Caco-2 (cell line): ENCODE results near the gene FLOT1. TPM values are rescaled to one million over a fixed set of nuclear protein-coding genes. Genes with fewer than 3 reads are reported as not detected.

Experiments
- BruUV-seq: library from RNA; stranded (reverse); fragments of 400-500 nt; replicated peaks from 2 replicates; lab custom pipeline; 2021; lab: Mats Ljungman, UMichigan
- CTCF ChIA-PET: fragments of 300-600 bp; sonication (Branson Sonifier 250); formaldehyde crosslinking; loops from one replicate; lab custom pipeline; 2022; ENCODE audit warnings: antibody characterized with exemption; lab: Charles Lee
- POLR2A ChIA-PET: fragments of 300-600 bp; sonication (Branson Sonifier 250); formaldehyde crosslinking; loops from one replicate; lab custom pipeline; 2022; ENCODE audit warnings: antibody characterized with exemption; lab: Charles Lee
- DNase-seq, 2 experiments: peaks; one replicate each; pipeline versions ENCODE4 v3.0.0 to v3.0.0-alpha.2; 2020 to 2022
- H3K27me3 ChIP-seq: replicated peaks from 2 replicates; pipeline ENCODE4 v1.6.0; 2011; ENCODE audit warnings: low read length; ENCODE audit not compliant: control insufficient read depth, insufficient read depth
- H3K36me3 ChIP-seq: 2 replicates; pipeline ENCODE4 v1.5.1; 2011; ENCODE audit warnings: low read length; ENCODE audit not compliant: control insufficient read depth, insufficient read depth
- H3K4me1 ChIP-seq: fragments of 250-450 bp; sonication (Bioruptor Pico); 2 replicates; pipeline ENCODE4 v1.5.1; 2020; ENCODE audit warnings: mild to moderate bottlenecking
- H3K4me3 ChIP-seq: 2 replicates; pipeline ENCODE4 v1.5.1; 2011; ENCODE audit warnings: low read depth, mild to moderate bottlenecking, control low read depth, low read length
- H3K9me3 ChIP-seq: fragments of 250-450 bp; sonication (Bioruptor Pico); 2 replicates; pipeline ENCODE4 v1.5.1; 2020; ENCODE audit warnings: mild to moderate bottlenecking, moderate library complexity
- H3K27ac Mint-ChIP-seq: one replicate; pipeline ENCODE4 v1.8.0; 2022; ENCODE audit warnings: mixed read lengths; ENCODE audit not compliant: unreplicated experiment
- H3K27me3 Mint-ChIP-seq: one replicate; pipeline ENCODE4 v1.8.0; 2022; ENCODE audit warnings: mixed read lengths; ENCODE audit not compliant: insufficient read depth, unreplicated experiment
- H3K36me3 Mint-ChIP-seq: one replicate; pipeline ENCODE4 v1.8.0; 2022; ENCODE audit warnings: mild to moderate bottlenecking, mixed read lengths; ENCODE audit not compliant: insufficient read depth, unreplicated experiment
- H3K4me1 Mint-ChIP-seq: one replicate; pipeline ENCODE4 v1.8.0; 2022; ENCODE audit warnings: low read depth, mixed read lengths; ENCODE audit not compliant: unreplicated experiment
- H3K4me3 Mint-ChIP-seq: one replicate; pipeline ENCODE4 v1.8.0; 2022; ENCODE audit warnings: mild to moderate bottlenecking, moderate library complexity, mixed read lengths; ENCODE audit not compliant: unreplicated experiment
- H3K9me3 Mint-ChIP-seq: one replicate; pipeline ENCODE4 v1.8.0; 2022; ENCODE audit warnings: mixed read lengths; ENCODE audit not compliant: unreplicated experiment
- intact Hi-C: fragments of 100-400 bp; cut with micrococcal nuclease; formaldehyde crosslinking; loops from one replicate; pipeline ENCODE4 v1.10.0; 2022; ENCODE audit not compliant: unreplicated experiment
- total RNA-seq: library from RNA; stranded (reverse); gene quantifications from 2 replicates; pipeline ENCODE4 v1.2.3, GENCODE V29; 2022
- TF ChIP-seq, protein P1 (sequence below), 2 experiments: fragments of 200-600 bp in 1 of 2; IDR thresholded peaks; 1 replicate in 1 of 2; 2 replicates in 1 of 2; pipeline versions ENCODE4 v1.5.1 to v1.8.0; 2011 to 2022; ENCODE audit warnings: antibody characterized with exemption in 1 of 2, control low read depth in 1 of 2, inconsistent platforms in 1 of 2, low read depth in 1 of 2, low read length in 1 of 2, mild to moderate bottlenecking in 1 of 2, moderate library complexity in 1 of 2; ENCODE audit not compliant: insufficient read depth in 1 of 2, severe bottlenecking in 1 of 2, unreplicated experiment in 1 of 2

FLOT1 gene
- total RNA-seq, 1 experiment from 2014 or later: 113 TPM

DNA sequence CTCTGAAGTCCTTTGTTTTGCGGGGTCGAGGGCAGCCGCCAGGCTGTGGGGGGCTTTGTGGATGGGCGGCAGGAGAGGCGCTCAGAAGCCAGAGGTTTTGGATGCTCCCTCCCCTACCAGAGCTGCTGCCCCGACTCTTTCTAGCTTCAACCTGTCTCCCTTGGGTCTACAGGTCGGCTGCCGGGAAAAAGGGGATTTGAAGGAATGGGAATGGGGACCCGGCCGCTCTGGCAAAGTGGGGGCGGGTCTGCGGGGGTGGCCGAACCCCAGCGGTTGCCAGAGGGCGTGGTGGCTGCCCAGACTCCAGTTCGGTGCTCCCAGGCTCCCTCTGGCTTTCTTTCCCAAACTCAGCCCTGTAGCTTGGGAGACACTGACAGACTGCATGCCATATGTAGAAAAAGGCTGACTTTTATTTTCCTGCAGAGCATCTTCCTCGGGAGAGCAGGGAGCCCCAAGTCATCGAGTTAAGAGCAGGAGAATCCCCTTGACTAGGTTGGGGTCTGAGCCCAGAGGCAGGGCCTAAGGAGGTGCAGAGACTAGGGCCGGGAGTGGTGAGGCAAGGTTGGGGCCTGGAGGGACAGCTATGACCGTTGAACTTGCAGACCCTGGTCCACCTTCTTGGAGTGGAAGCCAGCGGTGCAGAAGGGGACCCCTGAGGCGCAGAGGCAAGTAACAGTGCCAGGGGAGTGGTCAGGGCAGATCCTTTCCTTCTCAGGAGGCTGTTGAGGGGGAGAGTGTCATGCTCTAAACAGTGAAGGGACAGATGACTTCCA, 54.6 kb downstream of the FLOT1 start:
- POLR2A ChIA-PET: interaction anchor here (0.6 to 1.1 kb wide), 2 partner anchors 29 to 73 kb away, joined by 5 to 6 read pairs; partner anchors contain the start of gene MDC1
- Mint-ChIP-seq H3K27me3 (no peaks in the 10 kb centered on the region), H3K4me1 (peaks cover 49% of the 10 kb centered on the region), H3K36me3 (peaks cover 10% of the 10 kb centered on the region), H3K4me3 (peak overlapping the region; percentile 82), H3K9me3 (no peaks in the 10 kb centered on the region), H3K27ac (peak overlapping the region; percentile 68)
- Histone ChIP-seq H3K27me3 (no peaks in the 10 kb centered on the region), H3K4me3 (peak overlapping the region; percentile 78), H3K4me1 (peaks cover 22% of the 10 kb centered on the region), H3K9me3 (no peaks in the 10 kb centered on the region), H3K36me3 (no peaks in the 10 kb centered on the region)
- DNase-seq: peak in 1 of 2 experiments; percentile 22
- CTCF ChIA-PET: interaction anchor here (0.6 to 1.9 kb wide), 4 partner anchors 9 to 90 kb away, joined by 3 to 7 read pairs (median 3); partner anchors contain the start of genes FLOT1 and MDC1
- intact Hi-C loops: no loop called here
- TF ChIP-seq, protein P1, sequence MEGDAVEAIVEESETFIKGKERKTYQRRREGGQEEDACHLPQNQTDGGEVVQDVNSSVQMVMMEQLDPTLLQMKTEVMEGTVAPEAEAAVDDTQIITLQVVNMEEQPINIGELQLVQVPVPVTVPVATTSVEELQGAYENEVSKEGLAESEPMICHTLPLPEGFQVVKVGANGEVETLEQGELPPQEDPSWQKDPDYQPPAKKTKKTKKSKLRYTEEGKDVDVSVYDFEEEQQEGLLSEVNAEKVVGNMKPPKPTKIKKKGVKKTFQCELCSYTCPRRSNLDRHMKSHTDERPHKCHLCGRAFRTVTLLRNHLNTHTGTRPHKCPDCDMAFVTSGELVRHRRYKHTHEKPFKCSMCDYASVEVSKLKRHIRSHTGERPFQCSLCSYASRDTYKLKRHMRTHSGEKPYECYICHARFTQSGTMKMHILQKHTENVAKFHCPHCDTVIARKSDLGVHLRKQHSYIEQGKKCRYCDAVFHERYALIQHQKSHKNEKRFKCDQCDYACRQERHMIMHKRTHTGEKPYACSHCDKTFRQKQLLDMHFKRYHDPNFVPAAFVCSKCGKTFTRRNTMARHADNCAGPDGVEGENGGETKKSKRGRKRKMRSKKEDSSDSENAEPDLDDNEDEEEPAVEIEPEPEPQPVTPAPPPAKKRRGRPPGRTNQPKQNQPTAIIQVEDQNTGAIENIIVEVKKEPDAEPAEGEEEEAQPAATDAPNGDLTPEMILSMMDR (IDR thresholded peaks at IDR 0.05; ENCODE audit: insufficient read depth in 1 of 2, low read depth in 1 of 2, low read length in 1 of 2, severe bottlenecking in 1 of 2, unreplicated experiment in 1 of 2): no peak
- BruUV-seq: TSS peak; percentile 68

DNA sequence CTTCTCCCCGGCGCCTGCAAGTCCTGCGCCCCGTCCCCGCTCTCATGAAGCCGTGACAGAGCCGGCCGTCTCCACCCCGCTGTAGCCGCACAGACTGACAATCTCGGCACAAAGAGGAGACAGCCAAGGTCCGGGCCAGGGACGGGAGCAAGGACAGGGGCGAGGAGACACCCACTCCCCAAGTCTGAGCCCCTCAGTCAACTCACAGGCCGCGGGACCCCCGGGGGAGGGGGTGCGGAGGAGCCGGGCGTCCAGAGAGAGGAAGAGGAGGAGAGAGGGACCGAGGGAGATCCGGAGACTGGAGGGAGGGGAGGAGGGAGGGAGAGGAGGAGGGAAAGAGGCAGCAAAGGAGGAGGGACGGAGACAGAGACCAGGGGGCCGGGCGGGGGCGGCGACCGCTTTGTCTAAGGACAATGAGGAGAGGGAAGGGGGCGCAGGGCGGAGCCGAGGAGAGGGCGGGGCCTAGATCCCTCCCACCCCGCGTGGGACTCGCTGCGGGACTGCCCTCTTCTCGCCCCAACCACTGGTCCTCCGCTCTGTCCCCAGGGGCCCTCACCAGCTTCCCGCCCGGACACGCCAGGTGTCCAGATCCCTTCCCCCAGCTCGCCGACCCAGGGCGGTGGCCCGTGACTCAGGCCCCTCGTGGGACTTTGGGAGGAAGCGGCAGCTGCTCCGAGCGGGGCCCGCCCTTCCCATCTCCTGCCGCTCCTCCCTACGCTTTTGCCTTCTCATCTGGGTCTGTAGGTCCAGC, 55.4 kb downstream of the FLOT1 start:
- no peaks in the 10 kb centered on the region for H3K36me3 ChIP-seq
- Mint-ChIP-seq H3K36me3 (peaks cover 10% of the 10 kb centered on the region), H3K27ac (peak overlapping the region; percentile 68), H3K27me3 (no peaks in the 10 kb centered on the region), H3K4me3 (peak overlapping the region; percentile 82), H3K4me1 (peaks cover 44% of the 10 kb centered on the region), H3K9me3 (no peaks in the 10 kb centered on the region)
- ChIA-PET POLR2A (interaction anchor here (1.1 kb wide), 1 partner anchor 30 kb away, joined by 6 read pairs; the partner anchor contains the start of gene MDC1), CTCF (interaction anchor here (0.6 to 1.9 kb wide), 4 partner anchors 8 to 89 kb away, joined by 3 to 7 read pairs (median 3); partner anchors contain the start of genes FLOT1 and MDC1)
- H3K27me3 ChIP-seq: no peaks in the 10 kb centered on the region
- intact Hi-C loops: no loop called here
- no peaks in the 10 kb centered on the region for H3K9me3 ChIP-seq
- TF ChIP-seq, protein P1 (IDR thresholded peaks at IDR 0.05; ENCODE audit: insufficient read depth in 1 of 2, low read depth in 1 of 2, low read length in 1 of 2, severe bottlenecking in 1 of 2, unreplicated experiment in 1 of 2): no peak
- peaks cover 24% of the 10 kb centered on the region for H3K4me1 ChIP-seq
- BruUV-seq: no TSS peak
- DNase-seq: peak; percentile 79 to 86
- H3K4me3 ChIP-seq: peak overlapping the region; percentile 78
